Stimulated activated CD8-positive, alpha-beta memory T cell treated with anti-CD3 and anti-CD28 coated beads, Interleukin-7, amount 100 ng/mL, for 1 hour (primary cell): Measurements from ENCODE around the gene CTIF.

ENCODE experiments used
- DNase-seq, 2 donors: peaks; one replicate each; pipeline ENCODE4 v3.0.0-alpha.2; 2020; ENCODE audit warnings: low read depth in 2 of 2

The CTIF gene

DNA sequence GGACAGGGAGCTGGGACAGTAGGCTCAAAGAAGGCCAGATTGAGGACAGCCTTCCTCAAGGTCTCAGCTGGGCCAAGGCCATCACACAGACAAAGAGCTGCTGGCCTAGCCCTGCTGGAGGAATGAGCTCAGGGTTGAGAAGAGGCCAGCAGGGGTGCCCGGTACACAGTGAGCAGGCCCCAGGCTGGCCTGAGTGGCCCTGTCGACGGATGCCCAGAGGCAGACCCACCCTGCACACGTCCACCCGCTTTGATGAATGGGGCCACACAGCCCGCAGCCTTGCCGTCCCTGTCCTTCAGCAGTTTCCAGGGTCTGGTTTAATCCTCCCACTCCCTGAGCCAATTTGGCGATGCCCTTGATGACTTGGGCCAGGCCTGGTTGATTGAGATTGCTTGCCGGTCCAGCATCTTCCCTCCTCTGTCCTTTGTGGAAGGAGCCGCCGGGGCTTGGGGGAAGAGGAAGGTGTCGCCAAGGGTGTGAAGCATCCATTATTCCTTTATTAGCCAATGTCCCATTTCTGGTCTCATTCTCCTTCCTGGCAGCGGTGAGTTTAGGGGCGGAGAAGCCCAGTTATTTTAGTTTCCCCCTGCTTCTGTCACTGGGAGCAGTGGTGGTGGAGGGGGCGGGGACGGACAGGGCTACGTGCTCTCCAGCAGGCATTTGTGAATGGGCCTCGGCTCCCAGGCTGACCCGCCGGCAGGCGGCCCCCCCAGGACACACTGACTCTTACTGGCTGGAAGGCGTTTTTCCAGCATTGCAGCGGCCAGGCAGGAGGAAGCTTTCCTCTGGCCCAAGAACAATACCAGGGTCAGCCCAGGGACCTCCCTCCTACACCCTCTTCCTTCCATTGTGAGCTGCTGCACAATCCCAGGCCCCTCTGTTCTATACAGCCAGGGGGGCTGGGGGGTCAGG lies 141.8 kb downstream of the CTIF start:
- DNase-seq: no peak

DNA sequence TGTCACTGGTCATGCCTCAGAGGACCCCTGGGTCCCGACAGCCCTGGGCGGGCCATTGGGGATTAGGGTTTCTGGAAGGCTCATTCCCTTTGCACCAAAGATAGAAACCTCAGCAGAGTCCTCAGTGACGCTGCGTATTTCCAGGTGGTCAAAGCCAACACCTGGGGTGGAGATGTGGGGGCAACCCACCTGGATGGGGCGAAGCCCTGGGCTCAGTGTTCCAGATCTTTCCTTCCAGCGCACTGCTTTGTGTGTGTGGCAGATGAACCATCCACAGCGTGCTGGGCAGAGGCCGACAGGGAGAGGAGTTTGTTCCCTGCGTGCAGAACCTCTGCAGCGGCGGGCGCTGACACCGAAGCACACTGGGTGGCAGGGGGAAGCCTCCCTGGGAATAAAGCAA lies 143.9 kb downstream of the CTIF start:
- DNase-seq: no peak

DNA sequence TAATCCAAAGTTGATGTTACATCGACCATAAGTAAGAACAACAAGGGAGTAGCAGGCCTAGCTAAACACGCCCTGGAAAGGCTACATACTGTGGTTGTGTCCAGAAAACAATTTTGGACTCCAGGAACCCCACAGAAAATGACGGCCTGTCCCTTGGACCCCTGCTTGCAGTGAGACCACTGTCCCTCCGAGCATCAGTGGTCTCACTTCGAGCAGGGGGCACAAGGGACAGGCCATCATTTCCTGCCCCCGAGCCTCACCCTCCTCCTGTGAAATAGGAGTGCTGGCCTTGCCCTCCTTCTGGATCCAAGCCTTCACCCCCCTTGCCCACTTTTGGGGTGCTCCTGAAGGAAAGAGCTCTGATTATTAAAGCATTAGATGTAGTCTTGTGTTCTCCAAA lies 144.4 kb downstream of the CTIF start:
- DNase-seq: no peak

DNA sequence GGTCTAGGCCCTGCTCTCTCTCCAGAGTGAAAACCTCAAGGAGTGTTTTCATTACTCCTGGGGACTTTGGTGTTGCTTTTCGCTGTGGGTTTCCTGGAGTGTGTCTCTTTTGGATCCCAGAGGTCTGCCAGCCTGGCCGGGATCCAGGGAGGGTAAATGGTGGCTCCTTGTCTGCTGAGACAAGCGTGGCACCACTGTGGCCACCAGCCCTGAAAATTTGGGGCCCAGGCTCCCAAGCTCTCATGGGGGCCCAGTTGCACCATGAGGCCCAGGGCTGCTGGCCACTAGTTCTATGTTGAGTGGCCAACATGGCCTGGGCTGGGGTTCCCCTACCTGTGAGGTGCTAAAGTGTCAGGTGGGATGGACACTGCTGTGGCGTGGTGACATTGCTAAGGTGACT lies 144.8 kb downstream of the CTIF start:
- no peak for DNase-seq

DNA sequence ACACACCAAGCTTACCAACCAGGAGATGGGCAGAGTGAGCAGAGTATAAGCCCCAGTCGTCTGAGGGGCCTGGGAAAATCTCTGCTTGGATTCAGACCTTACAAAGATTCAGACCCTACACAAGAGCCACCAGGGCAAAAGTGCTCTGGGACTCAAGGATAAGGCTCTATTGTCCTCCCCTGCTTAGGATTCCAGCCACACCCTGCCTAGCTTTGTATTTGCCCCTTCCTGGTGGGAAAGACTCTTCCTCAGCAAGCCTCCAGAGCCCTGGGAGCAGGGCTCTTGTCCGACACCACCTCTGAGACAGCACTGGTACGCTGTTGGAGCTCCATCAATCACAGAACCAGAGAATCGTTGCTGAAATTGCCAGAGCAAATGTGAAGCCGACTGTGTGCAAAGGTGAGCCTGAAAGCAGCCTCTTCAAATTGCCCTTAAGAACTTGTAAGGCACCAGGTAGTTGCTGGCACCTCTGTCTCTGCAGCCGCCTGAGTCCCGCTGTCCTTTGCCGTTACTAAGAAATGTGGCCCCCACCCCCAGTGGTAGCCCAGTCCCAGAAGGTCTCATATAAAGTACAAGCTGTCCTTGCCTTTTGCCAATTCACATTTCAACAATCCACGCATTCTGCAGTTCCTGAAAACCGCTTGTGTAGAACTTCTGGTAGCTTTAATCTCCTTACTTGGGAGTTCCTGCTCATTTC lies 148.7 kb downstream of the CTIF start:
- no peak for DNase-seq

DNA sequence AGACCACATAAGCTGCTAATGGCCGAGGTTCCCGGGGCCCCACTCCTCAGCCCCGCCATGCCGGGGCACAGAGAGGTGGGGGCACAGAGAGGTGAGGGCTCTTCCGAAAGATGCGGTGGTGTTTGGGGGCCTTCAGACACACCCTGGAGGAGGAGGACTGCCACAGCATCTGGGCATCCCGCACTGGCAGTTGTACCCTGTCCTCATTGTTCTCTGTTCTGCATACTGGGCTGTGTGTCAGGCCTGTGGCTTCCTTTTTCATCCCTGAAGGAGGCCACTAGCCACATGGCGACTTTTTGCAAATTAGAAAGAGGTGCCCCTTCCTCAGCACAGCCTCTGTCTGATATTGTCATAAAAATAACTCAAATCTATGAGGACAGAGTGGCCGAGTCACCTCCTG lies 150.1 kb downstream of the CTIF start:
- no peak for DNase-seq

DNA sequence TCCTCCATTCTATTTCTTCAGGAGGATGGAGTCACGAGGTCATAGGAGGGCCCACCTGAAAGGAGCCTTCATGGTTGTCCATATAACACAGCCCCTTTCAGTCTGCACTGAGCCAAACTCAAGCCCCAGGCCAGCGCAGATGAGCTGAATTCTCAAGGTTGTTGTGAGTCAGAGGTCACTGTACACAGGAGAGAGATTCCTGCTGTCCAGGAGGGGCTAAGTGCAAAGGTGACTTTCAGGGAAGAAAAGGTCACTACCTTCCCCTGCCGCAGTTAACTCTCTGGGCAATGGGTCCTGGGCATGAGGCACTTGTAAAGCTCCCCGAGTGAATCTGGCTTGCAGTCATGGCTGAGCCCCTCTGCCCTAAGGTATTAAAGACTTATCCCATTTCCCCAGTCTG lies 150.7 kb downstream of the CTIF start:
- DNase-seq: no peak

DNA sequence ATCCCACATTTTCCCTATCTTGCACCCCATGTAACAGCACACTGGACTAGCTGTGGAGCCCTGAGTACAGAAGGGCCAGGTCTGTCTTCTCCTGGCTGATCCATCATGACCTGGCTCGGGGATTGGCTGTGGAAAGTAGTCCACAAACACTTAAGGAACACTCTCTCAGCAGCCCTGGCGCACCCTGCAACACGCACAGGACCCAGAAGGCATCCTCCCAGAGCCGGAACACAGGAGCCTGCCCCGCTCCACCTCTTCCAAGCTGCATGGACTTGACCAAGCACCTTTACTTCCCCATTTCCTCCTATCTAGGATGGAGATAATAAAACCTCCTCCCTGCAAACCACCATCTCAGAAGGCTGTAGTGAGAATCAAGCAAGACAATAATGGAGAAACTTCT lies 151.7 kb downstream of the CTIF start:
- DNase-seq: no peak

DNA sequence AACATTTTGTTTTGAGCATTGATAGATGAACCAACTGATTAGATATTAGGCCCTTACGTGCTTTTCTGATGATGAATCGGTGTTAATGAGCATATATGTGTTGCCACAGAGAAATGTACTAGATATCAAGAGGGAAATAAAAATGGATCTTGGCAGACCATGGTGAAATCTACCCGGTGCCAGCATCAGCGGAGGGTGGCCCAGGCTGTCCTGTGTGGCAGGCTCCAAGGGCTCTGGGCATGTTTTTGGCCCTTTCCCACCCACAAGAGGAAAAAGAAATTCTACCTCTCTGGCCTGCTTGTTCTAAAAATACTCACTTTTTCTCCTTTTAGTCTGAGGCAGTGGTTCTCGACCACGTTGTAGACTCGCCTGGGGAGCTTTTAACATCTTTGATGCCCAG lies 154.2 kb downstream of the CTIF start:
- no peak for DNase-seq

DNA sequence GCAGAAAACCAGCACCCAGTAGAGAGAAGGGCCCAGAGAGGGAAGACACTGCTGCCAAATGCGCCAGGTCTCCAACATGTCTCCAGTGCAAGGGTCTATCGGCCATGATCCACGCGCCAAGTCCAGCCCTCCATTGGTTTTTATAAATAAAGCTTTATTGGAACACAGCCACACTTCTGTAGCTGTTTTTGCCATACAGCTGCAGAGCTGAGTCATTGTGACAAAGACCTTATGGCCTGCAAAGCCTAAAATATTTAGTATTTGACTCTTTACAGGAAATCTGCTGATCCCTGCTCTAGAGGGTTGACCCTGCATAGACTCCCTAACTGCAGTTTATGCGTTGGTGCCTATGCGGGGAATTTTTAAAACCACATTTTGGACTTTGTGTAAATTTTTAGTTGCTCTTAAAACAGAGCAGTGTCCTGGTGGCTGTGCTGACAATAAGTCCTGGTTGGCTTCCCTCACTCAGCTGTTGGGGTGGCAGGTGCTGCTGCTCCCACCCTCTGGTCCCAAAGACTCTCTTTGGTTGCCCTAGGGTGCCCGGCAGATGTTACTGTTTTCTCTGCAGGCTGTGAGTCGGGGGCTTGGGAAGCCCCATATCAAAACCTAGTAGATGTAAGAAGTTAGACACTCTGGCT lies 154.9 kb downstream of the CTIF start:
- no peak for DNase-seq

DNA sequence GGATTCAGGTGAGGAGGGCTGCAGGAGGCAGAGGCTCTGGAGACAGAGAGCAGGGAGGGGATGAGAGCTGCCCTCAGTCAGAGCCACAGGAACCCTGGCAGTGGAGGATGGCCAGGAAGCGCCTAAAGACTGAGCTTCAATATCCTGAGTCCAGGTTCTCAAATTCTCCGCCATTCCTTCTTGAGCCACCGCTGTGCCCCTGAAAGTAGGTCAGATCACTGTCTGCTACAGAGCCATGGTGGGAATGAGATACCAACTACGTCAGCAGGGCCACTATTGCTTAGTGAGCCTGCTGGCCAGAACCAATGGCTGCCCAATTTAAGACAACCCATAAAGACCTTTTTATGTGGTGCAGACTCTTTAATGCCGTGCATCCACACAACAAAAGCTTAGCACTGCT lies 155.5 kb downstream of the CTIF start:
- no peak for DNase-seq

DNA sequence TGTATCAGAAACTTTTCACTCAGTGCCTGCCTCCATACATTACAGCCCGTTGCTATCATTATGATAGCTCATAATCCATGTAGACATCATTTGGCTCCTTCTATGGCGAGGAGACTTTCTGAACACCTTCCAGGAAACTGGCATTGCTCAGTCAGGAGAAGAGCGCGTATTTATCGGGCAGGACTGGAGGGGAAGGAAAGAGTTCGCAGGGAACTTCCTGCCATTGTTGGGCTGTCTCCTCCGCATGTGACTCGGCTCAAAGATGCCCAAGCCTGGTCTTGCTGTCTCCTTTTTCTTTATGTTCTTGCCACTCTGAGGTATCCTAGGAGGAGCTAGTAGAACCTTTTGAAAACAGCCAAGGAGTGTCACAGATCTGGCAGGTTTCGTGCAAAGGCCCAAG lies 156.8 kb downstream of the CTIF start:
- no peak for DNase-seq

DNA sequence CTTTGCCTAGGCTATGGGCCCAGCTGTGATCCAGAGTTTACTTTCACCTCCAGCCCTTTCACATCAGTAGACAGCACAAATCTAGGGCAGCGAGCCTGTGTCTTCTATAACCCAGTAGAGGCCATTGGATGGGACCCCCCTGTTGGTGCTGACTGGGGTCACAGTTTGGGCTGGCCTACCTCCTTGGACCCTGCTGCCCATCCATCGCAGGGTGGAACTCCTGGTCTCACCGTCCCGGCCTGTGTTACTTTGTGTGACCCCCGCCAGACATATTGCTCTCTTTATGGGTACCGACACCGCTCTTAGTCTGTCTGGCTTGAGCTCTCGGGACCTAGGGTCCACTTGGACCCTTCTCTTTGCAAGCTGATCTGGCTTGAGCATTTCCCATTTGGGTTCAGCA lies 157.4 kb downstream of the CTIF start:
- DNase-seq: no peak

DNA sequence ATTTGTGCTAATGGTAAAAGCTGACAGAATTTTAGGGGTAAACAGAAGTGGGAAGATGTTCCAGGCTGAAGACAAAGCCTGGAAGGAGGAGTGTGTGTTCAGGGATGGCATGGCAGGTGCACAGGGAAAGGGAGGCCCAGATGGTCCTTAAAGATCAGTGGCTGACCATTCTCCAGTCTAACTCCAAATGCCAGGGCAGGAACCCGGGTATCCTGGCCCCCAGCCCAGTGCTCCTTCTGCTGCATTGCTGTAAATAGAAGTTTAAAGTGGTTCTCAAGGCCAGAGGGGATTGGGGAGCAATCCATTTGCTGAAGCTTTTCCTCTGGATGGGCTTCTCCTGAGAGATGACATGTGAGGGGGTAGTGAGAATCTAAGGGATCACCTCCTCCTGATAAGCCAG lies 158.6 kb downstream of the CTIF start:
- no peak for DNase-seq

DNA sequence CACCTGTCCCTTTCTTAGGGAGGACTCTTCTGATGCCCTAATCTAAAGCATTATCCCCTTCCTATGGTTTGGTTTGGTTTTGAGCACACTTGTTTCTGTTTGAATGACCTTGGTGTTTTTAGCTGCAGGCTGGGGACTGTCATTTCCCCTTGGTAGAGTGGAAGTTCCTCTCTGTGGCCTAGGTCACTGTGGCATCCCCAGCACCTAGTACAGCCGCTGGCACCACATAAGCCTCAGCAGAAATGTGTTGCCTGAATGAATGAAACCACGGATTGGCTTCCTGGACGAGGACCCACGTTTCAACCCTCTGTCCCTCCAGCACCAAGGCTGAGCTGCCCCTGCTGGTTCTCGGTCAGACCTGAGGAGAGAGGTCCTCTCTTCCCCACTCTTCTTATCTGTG lies 159.9 kb downstream of the CTIF start:
- DNase-seq: no peak

DNA sequence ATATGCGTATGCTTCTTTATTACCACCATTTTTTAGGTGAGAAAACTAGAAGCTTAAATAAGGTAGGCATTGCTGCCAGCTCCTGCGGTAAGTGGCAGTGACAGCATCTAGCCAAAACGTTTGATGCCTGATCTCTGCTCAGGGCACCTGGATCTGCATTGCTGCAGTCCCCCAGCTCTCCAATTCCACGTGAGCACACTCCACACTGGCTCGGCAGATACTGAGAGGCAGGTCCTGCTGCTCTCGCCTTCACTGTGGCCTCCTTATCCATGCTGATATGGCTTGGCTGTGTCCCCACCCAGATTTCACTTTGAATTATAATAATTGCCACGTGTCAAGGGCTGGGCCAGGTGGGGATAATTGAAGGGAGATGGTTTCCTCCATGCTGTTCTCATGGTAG lies 160.9 kb downstream of the CTIF start:
- no peak for DNase-seq

DNA sequence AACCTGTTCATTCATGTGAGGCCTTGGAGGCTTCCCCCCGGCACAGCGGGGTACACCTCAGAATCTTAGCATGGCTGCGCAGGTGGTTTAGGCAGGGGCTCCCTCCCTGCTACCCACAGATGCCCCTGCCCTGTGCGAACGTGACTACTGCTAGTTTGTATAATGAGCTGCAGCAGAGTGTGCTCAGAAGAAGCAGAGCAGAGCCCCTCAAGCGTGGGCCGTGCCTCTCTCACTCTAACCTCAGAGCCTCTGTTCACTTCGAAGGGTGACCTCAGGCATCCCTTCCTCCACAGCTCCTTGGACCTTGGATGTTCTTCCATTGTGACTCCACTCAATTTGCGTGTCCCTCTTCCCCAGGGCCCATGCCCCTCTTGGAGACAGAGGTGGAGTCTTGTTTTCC lies 161.6 kb downstream of the CTIF start:
- DNase-seq: no peak

DNA sequence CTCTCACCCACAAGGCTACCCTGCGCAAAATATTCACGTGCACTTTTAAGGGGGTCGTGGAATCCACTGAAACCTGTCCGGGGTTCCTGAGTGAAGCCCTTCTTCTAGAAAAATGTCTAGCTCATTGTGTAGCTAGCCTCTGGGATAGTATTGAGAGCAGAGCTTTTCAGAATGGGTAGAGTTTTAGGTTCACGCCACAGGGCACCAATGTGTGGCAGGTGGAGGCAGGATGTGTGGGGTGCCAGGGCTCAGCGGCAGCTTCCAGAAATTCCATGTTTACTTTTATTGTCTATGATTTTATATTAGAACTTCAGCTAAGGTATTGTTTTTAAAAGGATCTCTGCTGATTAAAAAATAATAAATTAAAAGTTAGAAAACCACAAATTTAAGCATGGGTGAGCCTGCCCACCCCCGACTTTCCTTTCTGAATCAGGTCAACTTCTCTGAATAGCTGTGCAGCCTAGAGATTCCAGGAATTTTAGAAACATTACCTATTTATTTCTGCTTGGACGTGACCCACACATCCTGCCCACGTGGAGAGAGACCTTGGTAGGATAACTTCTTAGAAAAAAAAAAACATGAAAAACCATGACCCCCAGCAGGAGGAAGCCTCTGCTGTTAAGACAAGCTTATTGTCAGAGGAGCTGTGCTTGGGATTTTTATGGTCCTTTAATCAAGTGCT lies 163.7 kb downstream of the CTIF start:
- no peak for DNase-seq

DNA sequence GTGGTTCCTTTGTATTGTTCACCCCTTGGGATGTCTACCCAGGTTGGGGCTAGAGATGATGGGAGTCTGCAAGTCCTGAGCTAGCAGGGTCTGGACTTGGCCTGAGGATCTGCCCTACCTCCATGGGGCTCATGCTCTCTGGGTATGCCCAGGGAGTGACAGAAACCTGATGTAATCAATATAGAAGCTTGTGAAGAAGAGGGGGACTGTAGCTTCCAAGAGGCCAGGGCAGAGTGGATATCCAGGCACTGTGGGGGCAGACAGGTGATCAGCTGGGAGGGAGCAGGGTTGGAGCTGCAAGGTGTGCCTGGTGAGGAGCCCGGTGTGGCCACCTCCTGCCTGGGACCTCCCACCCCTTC lies 164.2 kb downstream of the CTIF start:
- DNase-seq: no peak

DNA sequence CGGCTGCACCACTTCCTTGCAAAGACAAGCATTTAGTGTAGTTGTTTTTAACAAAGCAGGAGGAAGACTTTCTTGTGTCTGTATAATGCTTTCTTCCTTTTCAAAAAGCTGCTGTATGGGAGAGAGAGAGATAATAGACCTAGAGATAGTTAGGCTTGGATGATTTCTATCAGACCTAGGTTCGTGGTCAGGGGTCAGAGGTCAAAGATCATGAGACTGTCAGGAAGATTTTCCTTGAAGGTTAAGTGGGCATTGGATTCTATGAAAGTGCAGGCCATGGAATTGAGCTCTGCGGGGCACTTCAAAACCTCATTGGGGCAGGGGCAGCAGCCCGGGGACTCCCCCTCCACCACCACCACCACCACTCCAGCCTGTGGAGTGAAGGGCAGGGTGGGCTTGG lies 164.6 kb downstream of the CTIF start:
- no peak for DNase-seq

DNA sequence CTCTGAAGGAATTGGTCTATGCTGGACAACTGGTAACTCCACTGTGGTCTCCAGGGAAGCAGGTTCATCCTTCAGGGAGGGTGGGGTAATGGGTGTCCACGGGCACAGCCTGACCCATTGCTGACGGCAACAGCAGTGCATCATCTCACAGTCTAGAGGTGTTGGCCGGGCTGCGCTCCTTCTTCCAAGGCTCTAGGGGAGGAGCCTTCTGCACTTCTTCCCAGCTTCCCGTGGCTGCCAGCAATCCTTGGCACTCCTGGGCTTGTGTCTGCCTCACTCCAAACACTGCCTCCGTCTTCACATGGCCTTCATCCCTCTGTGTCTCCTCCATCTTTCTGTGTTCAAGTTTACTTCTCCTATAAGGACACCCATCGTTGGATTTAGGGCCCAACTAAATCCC lies 166.2 kb downstream of the CTIF start:
- no peak for DNase-seq

DNA sequence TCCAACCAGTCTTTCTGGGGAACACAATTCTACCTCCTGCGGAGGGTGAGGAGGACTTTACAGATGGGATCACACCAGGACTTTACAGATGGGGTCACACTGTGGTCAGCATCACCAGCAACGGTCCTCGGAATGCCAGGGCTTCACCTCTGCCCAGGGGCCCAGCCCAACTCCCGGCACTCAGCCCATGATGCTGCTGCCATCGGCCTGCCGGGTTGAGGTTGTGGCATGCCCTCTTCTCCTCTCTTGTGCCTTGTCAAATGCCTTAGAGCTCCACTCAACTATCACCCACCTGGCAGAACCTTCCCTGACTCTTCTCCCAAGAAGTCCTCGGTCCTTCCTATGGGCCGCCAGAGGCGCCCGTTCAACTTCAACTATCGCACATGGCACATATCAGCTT lies 166.7 kb downstream of the CTIF start:
- no peak for DNase-seq
